NCI-H146 treated with DMSO at 0.1 percent for 48 hours (cell line): ENCODE data around the gene MAP7D2.

ENCODE experiments used
- DNase-seq: peaks from one replicate; lab custom pipeline; 2025; ENCODE audit not compliant: unreplicated experiment; lab: John Stamatoyannopoulos, UW

MAP7D2 gene

DNA sequence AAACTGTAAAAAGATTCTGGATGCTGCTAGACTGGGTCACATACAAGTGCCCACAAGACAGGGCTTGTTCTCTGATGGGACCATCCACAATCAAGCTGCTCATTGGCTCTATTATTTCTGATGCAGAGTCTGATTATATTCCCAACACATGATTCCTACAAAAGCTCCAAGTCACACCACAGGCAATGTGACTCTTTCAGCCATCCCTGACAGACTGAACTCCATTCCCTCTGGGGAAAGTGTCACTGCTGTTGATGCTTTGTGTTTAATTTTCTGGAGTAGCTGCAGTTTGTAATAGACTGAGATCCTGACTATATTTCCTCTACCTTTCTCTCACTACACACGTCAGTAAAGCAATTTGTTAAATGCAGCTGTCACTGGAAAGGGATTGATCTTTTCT is 70.5 kb downstream of the MAP7D2 start:
- DNase-seq, result no peak

DNA sequence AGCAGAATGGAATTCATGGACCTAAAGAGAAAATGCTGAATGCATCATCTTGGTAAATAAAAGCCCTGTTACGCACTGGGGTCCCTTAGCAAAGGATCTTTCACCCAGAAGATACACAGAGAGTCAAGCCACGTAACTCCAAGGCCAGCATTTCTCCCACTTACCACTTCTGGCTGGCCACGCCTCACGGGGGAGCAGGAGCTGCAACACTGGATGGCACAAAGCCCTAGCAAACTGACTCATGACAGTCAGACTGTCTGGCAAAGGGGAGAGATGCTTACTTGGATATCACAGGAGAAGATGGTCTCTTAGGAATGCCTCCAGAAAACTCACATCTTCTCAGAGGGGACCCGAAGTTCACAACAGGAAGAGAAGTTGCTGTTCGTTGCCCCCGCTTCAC is 74.5 kb downstream of the MAP7D2 start:
- no peak for DNase-seq

DNA sequence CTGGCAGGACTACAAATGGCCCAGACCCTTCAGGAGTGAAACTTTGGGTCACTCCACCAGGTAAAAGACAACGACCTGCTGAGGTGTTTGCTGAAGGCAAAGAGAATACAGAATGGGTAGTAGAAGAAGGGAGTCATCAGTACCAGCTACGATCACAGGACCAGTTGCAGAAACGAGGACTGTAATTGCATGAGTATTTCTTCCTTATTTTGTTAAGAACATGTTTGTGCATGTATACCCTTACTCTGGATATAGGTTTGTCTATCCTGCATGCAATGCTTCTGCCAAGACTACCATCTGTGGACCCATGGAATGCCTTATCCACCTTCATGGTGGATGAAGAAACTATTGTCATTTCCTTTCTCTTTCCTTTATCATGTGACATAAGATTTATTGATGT is 77.7 kb downstream of the MAP7D2 start:
- DNase-seq, result no peak

DNA sequence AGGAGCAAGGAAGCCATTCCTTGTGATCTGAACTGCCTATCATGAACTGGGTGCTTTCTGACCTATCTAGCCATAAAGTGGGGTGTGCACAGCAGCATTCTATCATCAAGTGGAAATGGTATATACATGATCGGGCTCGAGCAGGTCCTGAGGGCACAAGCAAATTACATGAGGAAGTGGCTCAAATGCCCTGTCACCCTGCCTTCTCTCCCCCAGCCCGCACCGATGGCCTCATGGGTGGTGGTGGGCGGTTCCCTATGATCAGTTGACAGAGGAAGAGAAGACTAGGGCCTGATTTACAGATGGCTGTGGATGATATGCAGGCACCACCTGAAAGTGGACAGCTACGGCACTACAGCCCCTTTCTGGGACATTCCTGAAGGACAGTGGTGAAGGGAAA is 79.5 kb downstream of the MAP7D2 start:
- DNase-seq, result no peak

DNA sequence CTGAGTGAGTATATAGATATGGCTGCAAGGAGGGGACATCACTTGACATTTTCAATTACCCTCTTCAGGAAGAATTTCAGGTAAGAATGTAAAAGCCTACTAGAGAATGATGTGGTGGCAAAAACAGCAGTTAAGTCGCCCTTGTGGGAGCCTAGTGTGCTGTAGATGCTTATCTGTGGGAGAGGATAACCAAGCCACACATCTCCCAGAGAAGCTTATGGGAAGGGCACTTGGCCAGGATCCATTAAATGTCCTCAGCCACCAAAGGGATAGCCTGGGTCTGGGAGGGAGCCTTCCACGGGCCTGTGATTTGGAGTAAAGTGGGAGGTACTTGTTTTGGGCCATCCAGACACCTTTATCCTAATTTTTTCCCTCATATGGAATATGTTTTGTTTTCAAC is 84.5 kb downstream of the MAP7D2 start:
- no peak for DNase-seq

DNA sequence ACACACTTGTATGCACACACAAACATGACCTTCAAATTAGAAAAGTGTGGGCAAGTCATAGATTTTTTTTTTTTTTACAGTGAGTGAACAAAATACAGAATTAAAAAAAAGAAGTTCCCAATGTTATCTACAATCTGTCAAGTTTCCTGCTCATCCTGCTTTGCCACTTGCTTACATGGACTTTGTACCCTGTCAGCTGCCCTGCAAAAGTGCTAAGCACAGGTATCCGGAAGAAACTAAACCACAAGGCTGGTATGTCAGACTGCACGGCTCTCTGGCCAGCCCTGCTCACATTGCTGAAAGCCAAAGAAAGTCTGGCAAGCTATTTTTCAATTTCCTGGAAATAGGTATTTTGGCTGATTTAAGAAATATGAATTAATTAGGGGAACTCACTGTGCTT is 87.0 kb downstream of the MAP7D2 start:
- no peak for DNase-seq

DNA sequence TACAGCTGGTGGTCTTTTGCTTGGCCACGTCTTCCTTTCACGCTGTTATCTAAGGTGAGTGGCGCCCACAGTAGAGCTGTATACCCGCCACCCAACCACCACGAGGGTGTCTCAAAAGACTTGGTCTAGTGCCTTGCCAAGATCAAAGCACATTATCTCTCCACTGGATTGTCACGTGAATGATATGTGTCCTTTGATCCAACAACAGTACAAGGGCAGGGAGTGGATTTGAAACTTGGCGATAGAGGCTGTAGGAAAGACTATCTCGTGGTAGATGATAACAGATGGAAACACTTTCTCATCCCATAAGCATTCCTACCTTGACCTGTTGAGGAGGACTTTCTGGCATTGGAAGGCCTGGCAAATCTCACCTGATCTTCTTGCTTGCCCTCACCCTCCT is 88.1 kb downstream of the MAP7D2 start:
- no peak for DNase-seq

DNA sequence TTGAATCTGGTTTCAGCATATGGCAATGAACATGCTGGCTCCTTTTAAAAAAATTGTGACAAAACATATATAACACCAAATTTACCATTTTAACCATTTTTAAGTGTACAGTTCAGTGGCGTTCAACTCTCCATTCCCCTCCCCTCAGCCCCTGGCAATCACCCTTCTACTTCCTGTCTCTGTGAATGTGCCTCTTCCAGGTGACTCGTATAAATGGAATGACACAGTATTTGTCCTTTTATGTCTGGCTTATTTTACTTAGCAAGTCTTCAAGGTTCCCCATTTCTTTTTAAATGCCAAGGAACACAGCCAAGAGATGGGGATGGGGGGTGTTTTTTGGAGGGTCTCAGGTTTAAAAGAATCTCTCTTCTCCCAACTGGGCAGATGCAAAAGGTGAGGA is 90.4 kb downstream of the MAP7D2 start:
- no peak for DNase-seq

DNA sequence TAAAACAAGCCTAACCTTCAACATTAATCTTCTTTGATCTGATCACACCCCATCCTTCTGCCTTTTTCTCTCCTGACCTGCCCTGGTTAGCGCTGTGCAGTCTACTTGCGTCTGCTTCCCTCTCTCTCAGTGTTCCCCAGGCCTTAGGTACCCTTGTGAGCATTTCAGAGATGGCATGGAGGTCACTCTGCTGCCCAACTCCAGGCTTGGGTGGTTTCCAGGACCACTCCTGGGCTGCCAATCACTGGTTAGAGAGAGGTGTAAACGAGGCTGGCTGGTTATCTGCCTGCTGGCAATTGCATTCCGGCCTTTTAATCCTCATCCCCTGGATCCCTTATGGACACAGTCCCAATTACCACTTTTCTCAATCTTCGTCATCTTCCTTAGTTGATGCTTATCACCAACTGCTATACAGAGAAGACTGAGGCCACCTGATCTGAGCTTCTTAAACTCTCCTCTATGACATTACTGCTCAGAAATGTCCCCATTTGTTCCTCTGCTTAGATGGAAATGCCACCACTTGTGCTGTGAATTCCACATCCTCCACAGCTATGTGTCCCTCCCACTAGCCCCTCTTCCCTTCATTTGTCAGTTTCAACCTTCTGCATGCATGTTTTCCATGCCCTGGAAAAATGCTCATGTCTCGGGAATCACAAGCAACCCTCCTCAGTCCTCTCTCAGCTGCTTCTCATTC is 96.9 kb downstream of the MAP7D2 start:
- DNase-seq, result no peak

DNA sequence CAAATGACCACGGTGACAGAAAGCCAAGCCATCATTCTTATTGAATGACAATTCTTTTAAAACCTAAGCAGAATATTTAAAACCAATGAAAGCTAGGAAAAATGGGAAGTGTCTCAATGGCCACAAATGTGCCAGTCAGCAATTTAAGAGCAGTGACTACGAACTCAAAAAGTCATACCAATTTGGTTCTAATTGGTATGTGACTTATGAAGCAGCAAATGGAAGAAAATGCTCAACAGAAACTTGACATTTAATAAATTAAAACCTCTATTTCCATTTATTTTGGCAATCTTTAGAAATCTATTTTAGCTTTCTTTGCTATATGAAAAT is 100.1 kb downstream of the MAP7D2 start:
- no peak for DNase-seq

DNA sequence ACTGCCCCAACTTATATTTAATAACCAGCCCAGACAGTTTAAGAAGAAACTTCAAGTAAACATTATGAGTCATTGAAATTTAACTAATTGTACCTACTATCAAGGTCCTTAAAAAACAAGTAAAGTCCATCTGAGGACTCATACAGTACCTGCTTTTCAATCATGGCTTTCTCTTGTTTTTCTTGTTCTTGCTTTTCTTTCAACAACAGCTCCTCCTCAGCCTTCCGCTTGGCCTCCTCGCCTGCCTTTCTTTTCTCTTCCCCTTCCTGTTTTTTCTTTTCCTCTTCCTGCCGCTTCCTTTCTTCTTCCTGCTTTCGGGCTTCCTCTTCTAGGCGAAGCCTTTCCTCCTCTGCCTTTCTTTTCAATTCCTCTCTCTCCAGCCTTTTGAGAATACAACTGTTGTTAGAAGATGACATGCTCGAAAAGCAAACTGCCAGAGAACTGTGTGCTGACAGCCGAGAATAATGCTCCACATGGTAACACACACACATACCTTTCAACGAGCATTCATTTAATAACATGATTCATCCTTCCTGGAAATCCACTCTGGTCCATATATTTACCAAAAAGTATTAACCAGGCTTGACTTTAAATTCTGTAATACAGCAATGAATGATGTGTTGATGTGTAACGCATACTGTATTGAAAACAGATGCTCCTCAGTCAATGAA is 100.6 kb downstream of the MAP7D2 start:
- no peak for DNase-seq

DNA sequence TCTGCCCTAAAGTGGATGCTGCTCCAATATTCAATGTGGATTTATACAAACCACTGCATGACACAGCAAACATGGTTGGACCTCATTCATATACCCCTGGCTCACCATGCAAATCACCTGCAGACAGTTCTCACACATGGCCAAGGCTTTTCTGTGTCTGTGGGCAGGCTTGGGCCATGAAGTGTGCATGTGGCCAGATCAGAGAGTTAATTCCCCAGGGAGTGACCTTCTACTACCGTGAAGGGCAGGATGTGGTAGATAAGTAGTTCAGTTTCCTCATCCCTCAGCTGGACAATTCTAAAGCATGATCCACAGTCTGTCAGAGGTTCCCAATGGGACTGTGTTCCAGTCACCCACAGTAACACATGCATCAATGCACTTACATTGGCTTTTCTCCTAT is 101.3 kb downstream of the MAP7D2 start:
- no peak for DNase-seq

DNA sequence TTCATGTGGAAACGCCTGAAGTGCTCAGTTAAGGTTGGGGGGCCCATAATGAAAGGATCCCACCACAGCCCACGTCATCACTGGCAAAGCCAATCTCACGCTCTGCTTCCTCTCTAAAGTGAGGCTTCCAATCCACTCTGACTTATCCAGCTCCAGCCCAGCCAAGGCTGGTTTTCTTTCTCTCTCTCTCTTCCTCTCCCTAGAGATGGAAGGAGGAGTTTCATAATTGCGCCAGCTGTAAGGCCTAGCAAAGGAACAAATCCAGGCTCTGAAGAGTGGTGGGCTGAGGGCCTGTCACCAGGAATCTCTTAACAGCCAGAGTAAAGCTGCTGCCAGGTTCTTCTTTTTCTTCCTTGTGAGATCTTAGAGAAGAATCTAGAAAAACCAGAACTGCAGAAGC is 105.1 kb downstream of the MAP7D2 start:
- DNase-seq, result no peak

DNA sequence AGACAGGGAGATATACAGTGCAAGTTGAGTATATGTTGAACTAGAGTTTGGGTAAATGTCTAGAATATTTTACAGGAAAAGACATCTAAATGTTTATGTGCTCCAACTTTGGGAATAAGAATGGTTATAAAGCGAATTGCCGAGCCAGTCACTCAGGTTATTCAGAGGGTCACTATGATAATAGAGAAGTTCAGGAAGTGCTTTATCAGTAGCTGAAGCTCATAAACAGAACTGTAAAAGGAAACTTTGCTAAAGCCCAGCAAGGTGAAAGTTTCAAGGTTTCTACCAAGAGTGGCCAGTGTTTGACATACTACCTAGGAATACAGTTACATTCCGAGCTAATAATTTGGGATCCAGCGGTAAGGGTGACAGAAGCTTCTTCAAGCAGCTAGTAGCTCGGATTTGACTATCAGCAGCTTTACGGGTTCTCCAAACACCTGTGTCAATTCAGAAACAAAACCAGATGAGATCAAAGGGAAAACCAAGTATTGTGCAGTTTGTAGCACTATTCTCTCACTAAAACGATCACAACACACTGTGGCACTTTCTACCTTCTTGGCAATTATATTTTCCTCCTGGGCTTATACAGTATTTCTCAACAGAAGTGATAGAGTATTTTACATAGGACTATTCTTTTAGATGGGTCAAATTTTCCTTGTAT is 108.6 kb downstream of the MAP7D2 start:
- DNase-seq, result peak; percentile 12

DNA sequence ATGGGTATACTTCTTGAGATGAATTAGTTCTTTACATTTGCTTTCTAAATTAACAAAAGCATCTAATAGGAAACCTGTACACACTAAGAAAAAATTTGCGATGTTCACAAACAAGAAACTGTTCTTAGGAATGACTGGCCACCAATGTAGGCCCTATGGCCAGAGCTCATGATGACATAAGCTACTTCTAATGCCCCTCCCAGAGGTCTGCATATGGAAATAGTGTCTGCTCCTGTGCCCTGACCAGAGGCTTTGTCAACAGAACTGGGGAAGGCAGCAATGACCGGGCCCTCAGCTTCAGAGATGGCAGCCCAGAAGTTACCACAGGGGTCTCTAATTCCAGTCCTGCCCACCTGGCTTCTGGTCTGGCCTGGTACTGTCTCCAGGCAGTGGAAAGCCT is 110.8 kb downstream of the MAP7D2 start:
- DNase-seq, result no peak

DNA sequence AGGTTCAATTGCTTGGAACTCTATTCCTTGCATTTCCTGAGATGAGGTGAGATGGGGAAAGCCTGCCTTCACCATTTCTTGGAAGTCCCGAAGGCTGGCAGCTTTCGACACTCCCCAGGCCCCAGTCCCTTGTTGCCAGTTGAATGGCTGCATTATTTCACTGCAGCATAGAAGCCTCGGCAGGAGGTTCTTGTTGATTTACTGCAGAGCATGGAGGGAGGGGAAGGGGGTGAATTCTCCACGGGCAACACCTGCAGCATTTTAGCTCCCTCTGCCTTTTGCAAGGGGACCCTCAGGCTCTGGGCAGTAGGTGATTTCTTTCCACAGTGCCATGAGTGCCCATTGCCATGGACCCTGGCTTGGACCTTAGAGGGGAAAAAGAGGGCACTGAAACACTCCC is 115.1 kb downstream of the MAP7D2 start:
- DNase-seq, result peak; percentile 43

DNA sequence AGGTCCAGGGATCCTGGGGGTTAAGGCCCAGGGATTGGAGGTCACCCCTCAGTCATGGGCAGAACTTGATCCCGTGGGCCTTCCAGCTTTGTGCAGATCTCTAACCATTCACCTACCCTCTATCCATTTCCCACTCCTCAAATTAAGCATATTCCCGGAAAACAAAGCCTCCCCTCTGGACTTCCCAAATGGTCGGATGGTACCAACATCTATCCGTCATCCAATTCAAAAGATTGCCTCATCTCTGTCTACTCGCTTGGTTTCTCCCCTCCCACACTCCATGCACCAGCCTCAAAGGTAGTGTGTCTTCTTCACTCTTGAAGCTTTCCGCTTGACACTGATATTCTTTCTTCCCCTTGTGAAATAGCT is 125.4 kb downstream of the MAP7D2 start:
- no peak for DNase-seq

DNA sequence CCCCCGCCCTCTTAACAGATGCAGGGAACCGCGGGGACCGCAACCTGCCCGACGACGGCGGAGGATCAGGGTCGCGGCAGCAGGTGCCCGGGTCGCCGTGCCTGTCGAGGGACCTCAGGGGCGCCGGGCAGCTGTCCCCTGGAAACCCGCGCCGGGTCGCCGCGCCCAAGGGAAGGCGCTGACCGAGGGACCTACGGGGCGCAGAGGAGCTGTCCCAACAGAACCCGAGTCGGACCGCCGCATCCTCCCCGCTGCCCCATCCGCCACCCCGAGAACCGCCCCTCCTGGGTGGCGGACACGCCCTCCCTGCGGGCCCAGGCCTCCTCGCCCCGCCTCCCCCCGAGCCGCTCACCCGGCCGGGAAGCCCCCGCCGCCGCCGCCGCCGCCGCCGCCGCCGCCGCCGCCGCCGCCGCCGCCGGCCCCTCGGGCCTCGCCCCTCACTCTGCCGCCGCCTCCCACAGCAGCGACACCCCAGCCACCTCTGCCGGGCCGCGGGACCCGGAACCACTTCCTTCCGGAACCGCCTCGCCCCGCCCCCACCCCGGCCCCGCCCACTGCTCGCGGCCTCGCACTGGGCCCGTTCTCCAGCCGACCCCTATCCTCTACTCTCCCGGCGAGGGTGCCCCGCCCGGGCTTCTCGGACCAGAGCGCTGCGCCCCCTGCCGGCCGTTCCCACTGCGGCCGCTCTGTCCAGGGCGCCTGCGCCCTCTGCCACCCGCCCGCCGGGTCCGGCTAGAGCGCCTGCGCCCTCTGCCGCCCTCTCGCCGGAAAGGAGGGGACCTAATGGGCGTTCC is 126.0 kb downstream of the MAP7D2 start, which contains the start of gene BCLAF3:
Gene BCLAF3, minus strand, starts transcription at position 506 of the 794 bp plus-strand sequence. CDS start 20,797 bp downstream, outside the sequence.
- peak; percentile 68 for DNase-seq

DNA sequence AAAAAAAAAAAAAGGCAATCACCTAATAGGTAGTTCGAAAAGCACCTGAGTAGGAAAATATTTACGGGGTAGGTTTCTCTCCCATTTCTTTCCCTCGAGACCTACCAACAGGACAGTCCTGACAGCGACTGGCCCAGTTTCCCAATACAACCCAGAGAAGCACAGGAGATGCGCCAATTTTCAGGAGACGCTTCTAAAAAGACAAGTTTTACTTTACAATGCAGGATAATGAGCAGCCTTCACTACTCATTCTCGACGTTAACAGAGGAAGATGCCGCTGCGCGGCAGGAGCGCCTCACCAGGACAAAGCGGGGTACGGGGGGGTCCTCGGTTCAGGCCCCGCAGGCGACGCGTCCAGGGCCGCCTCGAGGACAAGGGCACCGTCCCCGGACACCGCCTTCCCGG is 126.6 kb downstream of the MAP7D2 start:
- no peak for DNase-seq

DNA sequence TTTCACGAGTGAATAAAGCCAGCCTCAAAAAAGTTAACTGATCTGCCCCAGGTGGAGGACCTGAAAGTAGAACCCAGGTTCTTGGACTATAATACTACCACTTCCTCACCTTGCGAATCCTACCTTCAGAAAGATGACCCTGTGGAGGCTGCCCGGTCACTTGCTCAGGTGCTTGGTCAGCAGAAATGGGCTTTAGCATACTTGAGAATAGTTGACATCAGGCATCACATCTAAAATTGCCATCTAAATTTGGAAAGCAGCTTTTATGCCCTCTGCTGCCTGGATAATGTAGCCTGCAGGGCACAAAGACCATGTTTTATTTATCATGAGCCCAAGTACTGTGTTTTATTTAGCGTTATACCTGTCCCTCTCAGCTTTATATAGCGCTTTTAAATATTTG is 128.9 kb downstream of the MAP7D2 start:
- DNase-seq, result no peak

DNA sequence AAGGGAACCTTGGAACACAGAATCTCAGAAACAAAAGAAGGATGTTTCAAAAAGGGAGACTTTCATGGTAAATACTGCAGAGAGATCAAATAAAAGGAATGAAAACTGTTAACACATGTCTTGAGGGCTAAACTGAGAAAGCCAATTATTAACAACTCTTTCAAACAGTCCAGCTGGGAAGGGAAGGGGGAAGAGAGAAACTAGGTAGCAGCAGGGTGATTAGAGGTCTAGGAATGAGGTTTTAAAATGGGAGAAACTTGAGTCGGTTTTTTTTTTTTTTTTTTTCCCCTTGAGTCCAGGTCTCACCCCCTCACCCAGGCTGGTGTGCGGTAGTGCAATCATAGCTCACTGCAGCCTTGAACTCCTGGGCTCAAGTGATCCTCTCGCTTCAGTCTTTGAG is 130.2 kb downstream of the MAP7D2 start:
- DNase-seq, result no peak

DNA sequence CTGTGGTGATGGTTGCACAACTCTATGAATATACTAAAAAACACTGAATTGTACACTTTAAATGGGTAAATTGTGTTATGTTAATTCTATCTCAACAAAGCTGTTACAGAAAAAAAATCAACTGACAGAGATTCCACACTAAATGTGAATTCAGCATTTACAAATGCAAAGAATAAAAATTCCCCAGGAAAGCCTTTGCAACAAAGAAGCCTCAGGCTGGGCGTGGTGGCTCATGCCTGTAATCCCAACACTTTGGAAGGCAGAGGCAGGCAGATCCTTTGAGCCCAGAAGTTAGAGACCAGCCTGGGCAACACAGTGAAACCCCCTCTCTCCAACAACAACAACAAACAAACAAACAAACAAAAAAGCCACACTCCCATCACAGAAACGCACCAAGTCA is 134.8 kb downstream of the MAP7D2 start:
- no peak for DNase-seq
